OCI-LY1 (cell line): Measurements from ENCODE around the gene RGPD4.

Source experiments
- EZH2 ChIP-seq: fragments of 200-600 bp; sonication (generic), shearing (Covaris generic); IDR thresholded peaks from 2 replicates; pipeline ENCODE4 v1.8.0; 2017; ENCODE audit warnings: borderline replicate concordance, mixed run types, mild to moderate bottlenecking, antibody characterized with exemption, low read length, moderate library complexity, mixed read lengths
- TF ChIP-seq, protein P1 (sequence below): fragments of 200-600 bp; sonication (generic), shearing (Covaris generic); IDR thresholded peaks from 2 replicates; pipeline ENCODE4 v1.5.1; 2017; ENCODE audit warnings: mild to moderate bottlenecking, antibody characterized with exemption, low read length, moderate library complexity, mixed read lengths

DNA sequence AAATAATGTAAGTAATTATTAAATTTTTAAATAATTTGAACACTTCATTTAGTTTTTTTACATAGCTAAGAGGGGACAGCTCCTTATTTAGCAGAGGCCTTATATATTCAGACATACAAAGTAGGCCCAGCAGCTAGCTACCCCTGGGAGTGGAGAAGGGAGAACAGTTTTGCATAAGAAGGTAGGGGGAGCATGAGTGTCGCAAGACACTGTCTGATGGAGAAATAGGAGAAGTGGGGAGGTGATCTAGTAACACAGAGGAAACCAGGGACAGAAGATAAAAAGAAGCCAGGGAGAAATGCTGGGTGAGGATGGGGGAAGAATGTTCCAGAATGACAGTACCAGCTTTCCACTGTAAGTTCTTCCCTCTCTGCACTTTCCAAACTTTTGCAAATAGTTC, 16.0 kb upstream of the RGPD4 start:
- TF ChIP-seq, protein P1, sequence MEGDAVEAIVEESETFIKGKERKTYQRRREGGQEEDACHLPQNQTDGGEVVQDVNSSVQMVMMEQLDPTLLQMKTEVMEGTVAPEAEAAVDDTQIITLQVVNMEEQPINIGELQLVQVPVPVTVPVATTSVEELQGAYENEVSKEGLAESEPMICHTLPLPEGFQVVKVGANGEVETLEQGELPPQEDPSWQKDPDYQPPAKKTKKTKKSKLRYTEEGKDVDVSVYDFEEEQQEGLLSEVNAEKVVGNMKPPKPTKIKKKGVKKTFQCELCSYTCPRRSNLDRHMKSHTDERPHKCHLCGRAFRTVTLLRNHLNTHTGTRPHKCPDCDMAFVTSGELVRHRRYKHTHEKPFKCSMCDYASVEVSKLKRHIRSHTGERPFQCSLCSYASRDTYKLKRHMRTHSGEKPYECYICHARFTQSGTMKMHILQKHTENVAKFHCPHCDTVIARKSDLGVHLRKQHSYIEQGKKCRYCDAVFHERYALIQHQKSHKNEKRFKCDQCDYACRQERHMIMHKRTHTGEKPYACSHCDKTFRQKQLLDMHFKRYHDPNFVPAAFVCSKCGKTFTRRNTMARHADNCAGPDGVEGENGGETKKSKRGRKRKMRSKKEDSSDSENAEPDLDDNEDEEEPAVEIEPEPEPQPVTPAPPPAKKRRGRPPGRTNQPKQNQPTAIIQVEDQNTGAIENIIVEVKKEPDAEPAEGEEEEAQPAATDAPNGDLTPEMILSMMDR: no peak
- TF ChIP-seq EZH2: no peak
